ENCODE measurements around the gene PITRM1.

GRCh38 chr10:3139216-3139910 lies 33.2 kb downstream of the PITRM1 start:
- TF ChIP-seq EZH2 (IDR thresholded peaks at IDR 0.05; ENCODE audit: borderline replicate concordance) (no peak), EZH2phosphoT487 (IDR thresholded peaks at IDR 0.05; ENCODE audit: low read depth, severe bottlenecking, unreplicated experiment) (no peak)
- TF ChIP-seq, protein P1, sequence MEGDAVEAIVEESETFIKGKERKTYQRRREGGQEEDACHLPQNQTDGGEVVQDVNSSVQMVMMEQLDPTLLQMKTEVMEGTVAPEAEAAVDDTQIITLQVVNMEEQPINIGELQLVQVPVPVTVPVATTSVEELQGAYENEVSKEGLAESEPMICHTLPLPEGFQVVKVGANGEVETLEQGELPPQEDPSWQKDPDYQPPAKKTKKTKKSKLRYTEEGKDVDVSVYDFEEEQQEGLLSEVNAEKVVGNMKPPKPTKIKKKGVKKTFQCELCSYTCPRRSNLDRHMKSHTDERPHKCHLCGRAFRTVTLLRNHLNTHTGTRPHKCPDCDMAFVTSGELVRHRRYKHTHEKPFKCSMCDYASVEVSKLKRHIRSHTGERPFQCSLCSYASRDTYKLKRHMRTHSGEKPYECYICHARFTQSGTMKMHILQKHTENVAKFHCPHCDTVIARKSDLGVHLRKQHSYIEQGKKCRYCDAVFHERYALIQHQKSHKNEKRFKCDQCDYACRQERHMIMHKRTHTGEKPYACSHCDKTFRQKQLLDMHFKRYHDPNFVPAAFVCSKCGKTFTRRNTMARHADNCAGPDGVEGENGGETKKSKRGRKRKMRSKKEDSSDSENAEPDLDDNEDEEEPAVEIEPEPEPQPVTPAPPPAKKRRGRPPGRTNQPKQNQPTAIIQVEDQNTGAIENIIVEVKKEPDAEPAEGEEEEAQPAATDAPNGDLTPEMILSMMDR (IDR thresholded peaks at IDR 0.05; ENCODE audit: poor library complexity) = no peak

All from hepatocyte (in vitro differentiated cells).